K562 (cell line): ENCODE results near the gene MLF1. TPM values are rescaled to one million over a fixed set of nuclear protein-coding genes. Genes with fewer than 3 reads are reported as not detected.

Experiments used
- ATAC-seq: fragments of 200-7000 bp; cut with Tn5 transposase; 3 replicates; pipeline ENCODE4 v1.9.1; 2020; ENCODE audit warnings: moderate library complexity
- Bru-seq: library from RNA; stranded (reverse); fragments of 400-500 nt; gene quantifications from one replicate; lab custom pipeline; 2021; lab: Mats Ljungman, UMichigan
- BruChase-seq, 2 experiments: library from RNA; stranded (reverse); fragments of 400-500 nt; gene quantifications; one replicate each; lab custom pipeline; 2021; lab: Mats Ljungman, UMichigan
- BruUV-seq: library from RNA; stranded (reverse); fragments of 400-500 nt; replicated peaks from 2 replicates; lab custom pipeline; 2021; lab: Mats Ljungman, UMichigan
- CTCF ChIA-PET: fragments of 300-600 bp; formaldehyde crosslinking; extraction: SDS; loops from one replicate; lab custom pipeline; 2021; ENCODE audit warnings: low intra/inter-chr PET ratio; lab: Yijun Ruan, JAX
- POLR2A ChIA-PET: fragments of 300-600, 350-650 bp; sonication (Branson Sonifier 250); formaldehyde crosslinking; extraction: SDS; loops from one replicate; lab custom pipeline; 2021; ENCODE audit warnings: antibody characterized with exemption, inconsistent platforms; lab: Yijun Ruan, JAX
- DNase-seq, 4 experiments: peaks; one replicate each; pipeline versions ENCODE4 v3.0.0 to v3.0.0-alpha.2; 2011 to 2018; ENCODE audit warnings: low spot score in 3 of 4, mixed read lengths in 3 of 4; ENCODE audit errors: extremely low read depth in 1 of 4
- FAIRE-seq: peaks from 2 replicates; lab custom pipeline; 2011; peaks lifted over from hg19 to GRCh38; lab: Jason Lieb, UNC
- H2AFZ ChIP-seq: 2 replicates; pipeline ENCODE4 v1.6.0; 2011; ENCODE audit warnings: low read depth, low read length, control low read depth, inconsistent platforms
- H3K27ac ChIP-seq: fragments of 200-600 bp; 3 replicates; pipeline ENCODE4 v1.8.0; 2011; ENCODE audit warnings: low read depth, mild to moderate bottlenecking, control low read depth, inconsistent platforms, low read length, moderate library complexity, mixed read lengths; ENCODE audit errors: extremely low read depth
- H3K27me3 ChIP-seq, 2 experiments: fragments of 300-600 bp in 1 of 2; 2 replicates in 1 of 2; 3 replicates in 1 of 2; pipeline versions ENCODE4 v1.6.0 to v1.8.0; 2011; ENCODE audit warnings: inconsistent platforms in 2 of 2, low read length in 2 of 2, mild to moderate bottlenecking in 1 of 2, mixed read lengths in 1 of 2, moderate library complexity in 1 of 2; ENCODE audit not compliant: control insufficient read depth in 2 of 2, insufficient read depth in 2 of 2
- H3K36me3 ChIP-seq: fragments of 300-600 bp; 3 replicates; pipeline ENCODE4 v1.8.0; 2011; ENCODE audit warnings: mild to moderate bottlenecking, low read length, inconsistent platforms; ENCODE audit not compliant: control insufficient read depth, insufficient read depth
- H3K4me1 ChIP-seq, 2 experiments: fragments of 200-600 bp in 1 of 2; replicated peaks in 1 of 2; 2 replicates in 1 of 2; 3 replicates in 1 of 2; pipeline versions ENCODE4 v1.5.1 to v1.8.0; 2011; ENCODE audit warnings: inconsistent platforms in 2 of 2, low read length in 2 of 2, mild to moderate bottlenecking in 1 of 2, mixed read lengths in 1 of 2, moderate library complexity in 1 of 2; ENCODE audit not compliant: control insufficient read depth in 2 of 2, insufficient read depth in 2 of 2
- H3K4me2 ChIP-seq: 2 replicates; pipeline ENCODE4 v1.6.1; 2011; ENCODE audit warnings: low read length, control low read depth, inconsistent platforms, mixed read lengths; ENCODE audit not compliant: insufficient read depth
- H3K4me3 ChIP-seq: fragments of 200-600 bp; sonication (generic), shearing (Covaris generic); 2 replicates; pipeline ENCODE4 v1.5.1; 2016; ENCODE audit warnings: control low read depth, inconsistent platforms
- H3K79me2 ChIP-seq: fragments of 200-600 bp; 3 replicates; pipeline ENCODE4 v1.8.0; 2011; ENCODE audit warnings: low read length, inconsistent platforms; ENCODE audit not compliant: control insufficient read depth, insufficient read depth
- H3K9ac ChIP-seq, 2 experiments: 2 replicates each; pipeline versions ENCODE4 v1.6.0 to v1.6.1; 2011; ENCODE audit warnings: low read depth in 2 of 2, low read length in 2 of 2, control low read depth in 1 of 2, inconsistent platforms in 1 of 2, mild to moderate bottlenecking in 1 of 2, mixed read lengths in 1 of 2; ENCODE audit not compliant: insufficient read depth in 1 of 2
- H3K9me1 ChIP-seq: one replicate; pipeline ENCODE4 v1.6.0; 2011; ENCODE audit warnings: inconsistent platforms, mild to moderate bottlenecking, low read length, moderate library complexity; ENCODE audit not compliant: control insufficient read depth, insufficient read depth
- H3K9me3 ChIP-seq: replicated peaks from 2 replicates; pipeline ENCODE4 v1.5.1; 2011; ENCODE audit warnings: low read depth, low read length, inconsistent platforms; ENCODE audit not compliant: control insufficient read depth, insufficient read depth
- H4K20me1 ChIP-seq: replicated peaks from 2 replicates; pipeline ENCODE4 v1.6.1; 2011; ENCODE audit warnings: low read length, inconsistent platforms, mixed read lengths; ENCODE audit not compliant: control insufficient read depth, insufficient read depth
- FOXA1 ChIP-seq: fragments of 450-650 bp; IDR thresholded peaks from 2 replicates; pipeline ENCODE4 v1.6.1; 2016; ENCODE audit warnings: mild to moderate bottlenecking, borderline replicate concordance
- MXD1 ChIP-seq: fragments of 250-450 bp; sonication (Bioruptor Pico); IDR thresholded peaks from 2 replicates; pipeline ENCODE4 v1.8.0; 2021; ENCODE audit warnings: borderline replicate concordance, mild to moderate bottlenecking, moderate library complexity; ENCODE audit not compliant: poor library complexity, severe bottlenecking
- NFXL1 ChIP-seq: fragments of 450-650 bp; formaldehyde crosslinking; IDR thresholded peaks from 2 replicates; pipeline ENCODE4 v1.4.0; 2021; ENCODE audit warnings: mild to moderate bottlenecking
- NRF1 ChIP-seq, 2 experiments: fragments of 450-650 bp; IDR thresholded peaks in 1 of 2; conservative IDR thresholded peaks in 1 of 2; 2 replicates each; pipeline ENCODE4 v1.6.1; 2014; ENCODE audit warnings: mild to moderate bottlenecking in 2 of 2
- SMAD4 ChIP-seq: fragments of 250-450 bp; sonication (Bioruptor Pico); conservative IDR thresholded peaks from 2 replicates; pipeline ENCODE4 v1.8.0; 2021; ENCODE audit warnings: inconsistent platforms, mild to moderate bottlenecking, moderate library complexity
- ZBTB8A ChIP-seq: fragments of 450-650 bp; IDR thresholded peaks from 2 replicates; pipeline ENCODE4 v1.6.1; 2018; ENCODE audit warnings: mild to moderate bottlenecking, moderate library complexity; ENCODE audit not compliant: partially characterized antibody
- ZNF12 ChIP-seq: sonication (generic); formaldehyde crosslinking; IDR thresholded peaks from 2 replicates; pipeline ENCODE4 v1.4.0; 2020; ENCODE audit warnings: mild to moderate bottlenecking, missing genetic modification reagents
- ZNF224 ChIP-seq: sonication (generic); formaldehyde crosslinking; IDR thresholded peaks from 2 replicates; pipeline ENCODE4 v1.8.0; 2022; ENCODE audit warnings: mild to moderate bottlenecking, missing genetic modification reagents
- ZNF655 ChIP-seq: fragments of 250-450 bp; sonication (Bioruptor Pico); IDR thresholded peaks from 2 replicates; pipeline ENCODE4 v1.5.0; 2021
- WGBS: fragments of 100-300 bp; shearing (Covaris generic); methylation state at CpG from one replicate; pipeline ENCODE4 v1.1.6; 2016; ENCODE audit warnings: low coverage, mixed read lengths; ENCODE audit not compliant: insufficient coverage; ENCODE audit errors: missing lambda C conversion rate; 5-methylcytosine and 5-hydroxymethylcytosine counted together
- in situ Hi-C: fragments of 300-500 bp; cut with MboI; formaldehyde crosslinking; loops from 4 replicates; pipeline ENCODE4 v1.15.0; 2018; ENCODE audit warnings: inconsistent platforms, mixed read lengths
- intact Hi-C: fragments of 100-400 bp; cut with micrococcal nuclease; formaldehyde crosslinking; loops from 2 replicates; pipeline ENCODE4 v1.14.2; 2022
- long read RNA-seq, 3 experiments: library from polyadenylated mRNA in 2 of 3; library from RNA in 1 of 3; unstranded in 2 of 3; stranded (forward) in 1 of 3; transcript quantifications; one replicate each; pipeline ENCODE4 v2.0.0, GENCODE V29; 2019 to 2022
- polyA minus RNA-seq, 3 experiments: library from RNA; depleted of rRNA, polyadenylated mRNA; stranded (reverse); fragments of >200 nt; gene quantifications; 2 replicates each; pipeline ENCODE4 v1.2.3, GENCODE V29; 2011
- polyA plus RNA-seq, 8 experiments: library from polyadenylated mRNA; depleted of rRNA in 4 of 8; stranded (reverse) in 5 of 8; unstranded in 3 of 8; fragments of >200 nt; fragmentation: Nextera tagmentation in 2 of 8; fragmentation: Illumina TruSeq in 1 of 8; extraction: Ambion mirVana in 2 of 8; extraction: Trizol in 1 of 8; gene quantifications; 2 replicates each; pipeline versions ENCODE4 v1.2.1 to v1.2.3, GENCODE V29; 2011 to 2014; ENCODE audit warnings: inconsistent platforms in 1 of 8, missing spikeins in 1 of 8
- total RNA-seq, 7 experiments: library from RNA; depleted of rRNA in 6 of 7; stranded (reverse); fragments of >200 nt in 6 of 7; fragmentation: Illumina TruSeq in 2 of 7; extraction: Trizol in 2 of 7; gene quantifications; 2 replicates each; pipeline versions ENCODE4 v1.2.1 to v1.2.3, GENCODE V29; 2011 to 2021; ENCODE audit warnings: low replicate concordance in 1 of 7

Gene MLF1
- 0.79 and 3.3 TPM in 2 replicates for total RNA-seq (2011; cell fraction: chromatin; rRNA removed; ENCODE audit: low replicate concordance)
- total RNA-seq (2011; cell fraction: nucleolus; rRNA removed) = 1.3 and 2.1 TPM in 2 replicates
- total RNA-seq (2011; cell fraction: nucleoplasm; rRNA removed) = 2.1 and 2.6 TPM in 2 replicates
- total RNA-seq (2014; rRNA removed) (15.2 and 20.4 TPM in 2 replicates), total RNA-seq (2014; rRNA removed; fragmentation: Illumina TruSeq; extraction: Trizol) (42.9 and 45.2 TPM in 2 replicates), total RNA-seq (2015; rRNA removed; fragmentation: Illumina TruSeq; extraction: Trizol) (23.4 and 24.6 TPM in 2 replicates), total RNA-seq (2021) (27.1 and 32.2 TPM in 2 replicates), polyA plus RNA-seq (2011; rRNA removed) (22.9 and 26.0 TPM in 2 replicates), polyA plus RNA-seq (2014; fragmentation: Illumina TruSeq; extraction: Trizol) (28.9 and 34.6 TPM in 2 replicates), polyA plus RNA-seq (2014; fragmentation: Nextera tagmentation; extraction: Ambion mirVana) (10 to 100 TPM; 63.5 to 71.0 TPM), polyA plus RNA-seq (2014; rRNA removed) (23.1 and 25.4 TPM in 2 replicates), polyA minus RNA-seq (2011; rRNA and poly(A)+ RNA removed) (10.7 and 15.2 TPM in 2 replicates), Bru-seq, nascent RNA (percentile 69 among the genes with signal in this experiment), BruChase-seq, experiment 1, labeled RNA remaining after a 2-hour chase (percentile 74 among the genes with signal in this experiment), BruChase-seq, experiment 2, labeled RNA remaining after a 6-hour chase (percentile 79 among the genes with signal in this experiment)
- 4.1 and 11.1 TPM in 2 replicates for polyA plus RNA-seq (2011; cell fraction: cytosol; rRNA removed)
- 4.1 and 8.4 TPM in 2 replicates for polyA plus RNA-seq (2011; cell fraction: nucleus; rRNA removed)
- polyA plus RNA-seq (2012) = 22.3 and 23.5 TPM in 2 replicates
- 7.8 and 8.4 TPM in 2 replicates for polyA minus RNA-seq (2011; cell fraction: cytosol; rRNA and poly(A)+ RNA removed)
- polyA minus RNA-seq (2011; cell fraction: nucleus; rRNA and poly(A)+ RNA removed) = 0.94 and 2.2 TPM in 2 replicates
- long read RNA-seq, experiment 1, transcript MLF1-201 (7 exons, 2,203 nt) = major isoform, 78 of 100 reads
- long read RNA-seq, experiment 1, transcript MLF1-202 (7 exons, 2,222 nt) = minor isoform, 16 of 100 reads
- long read RNA-seq, experiment 1, partial matches to known transcripts = 1 of 100 reads
- long read RNA-seq, experiment 1, other reads (novel, unspliced or antisense) = 3 of 100 reads
- long read RNA-seq, experiment 2, transcript MLF1-201 (7 exons, 2,203 nt) = major isoform, 18 of 38 reads
- long read RNA-seq, experiment 2, transcript MLF1-202 (7 exons, 2,222 nt) = minor isoform, 6 of 38 reads
- long read RNA-seq, experiment 2, partial matches to known transcripts = 3 of 38 reads
- long read RNA-seq, experiment 2, other reads (novel, unspliced or antisense) = 10 of 38 reads
- long read RNA-seq, experiment 3, transcript MLF1-202 (7 exons, 2,222 nt) = minor isoform, 7 of 36 reads
- long read RNA-seq, experiment 3, transcript MLF1-201 (7 exons, 2,203 nt) = major isoform, 25 of 36 reads
- long read RNA-seq, experiment 3, partial matches to known transcripts = 0 of 36 reads
- long read RNA-seq, experiment 3, other reads (novel, unspliced or antisense) = 2 of 36 reads

- intact Hi-C loops = loop anchor here (5.0 to 10.0 kb wide), 3 partner anchors 74 to 221 kb away; partner anchors contain the start of gene GFM1
- under 1% methylated on average over 41 of the region's 51 CpGs for WGBS
- TF ChIP-seq ZBTB8A (no peak), ZNF224 (CRISPR knock-in tag) (no peak), NRF1 (conservative IDR thresholded peaks at IDR 0.05 in 1 of 2, IDR thresholded peaks at IDR 0.05 in 1 of 2) (peak; percentile 87 to 90), SMAD4 (CRISPR knock-in tag) (peak; percentile 57; the same call in 1 of the 2 replicates), ZNF655 (CRISPR knock-in tag) (no peak), NFXL1 (CRISPR knock-in tag) (no peak), ZNF12 (CRISPR knock-in tag) (peak; percentile 92), MXD1 (no peak), FOXA1 (no peak)
These were observed at the start of gene MLF1 for GRCh38 chr3:158570999-158571702. Gene MLF1 (plus strand): TSS chr3:158571194. CDS start chr3:158571301, 107 bp downstream.

More at GRCh38 chr3:158570999-158571702, at the start of gene MLF1:
- Histone ChIP-seq H4K20me1 (no peaks in the 10 kb centered on the region), H3K79me2 (peaks cover 10% of the 10 kb centered on the region; the same call in 2 of the 3 replicates), H3K27me3 (no peaks in the 10 kb centered on the region), H3K4me1 (peaks cover 8 to 25% of the 10 kb centered on the region in 2 experiments; a peak in 4 of 5 replicates), H3K4me3 (peak within 1 kb of the TSS; percentile 63), H3K9me3 (no peaks in the 10 kb centered on the region), H3K4me2 (peak within 1 kb of the TSS; percentile 87), H3K27ac (peak within 1 kb of the TSS; percentile 83), H3K9ac (peak within 1 kb of the TSS; percentile 79 to 94), H3K36me3 (no peaks in the 10 kb centered on the region), H2AFZ (peak within 1 kb of the TSS; percentile 96), H3K9me1 (no peaks in the 10 kb centered on the region)
- ChIA-PET CTCF (no interaction called here), POLR2A (interaction anchor here (0.6 to 2.6 kb wide), 17 partner anchors 8 to 1309 kb away, joined by 3 to 13 read pairs (median 4); partner anchors contain the start of genes GFM1 and MFSD1)
- ATAC-seq (peak; percentile 100), FAIRE-seq (peak; percentile 99), DNase-seq (peak; percentile 97 to 99 (median 98))
- in situ Hi-C loops = no loop called here
- no TSS peak for BruUV-seq
